ENCODE results near the gene SIRT4. TPM values are rescaled to one million over a fixed set of nuclear protein-coding genes. Genes with fewer than 3 reads are reported as not detected.

The SIRT4 gene
- total and polyA plus RNA-seq, 2 of the 13 experiments (the other 11 are each of a cell fraction or from before 2014, with no cell fraction given), result 3.4 to 5.8 TPM

GRCh38 chr12:120265473-120266179 lies 36.5 kb upstream of the SIRT4 start, which contains the start of gene PXN (continued):
- no peak for TF ChIP-seq PBX2 (CRISPR knock-in tag; IDR thresholded peaks at IDR 0.05)
- TF ChIP-seq ZNF710 (CRISPR knock-in tag; IDR thresholded peaks at IDR 0.05; ENCODE audit: borderline replicate concordance), result no peak
- no peak for TF ChIP-seq KLF11 (CRISPR knock-in tag; IDR thresholded peaks at IDR 0.05)
- peak; percentile 39 for TF ChIP-seq TEAD3 (CRISPR knock-in tag; optimal IDR thresholded peaks at IDR 0.05; ENCODE audit: borderline replicate concordance)
- no peak for TF ChIP-seq GLMP (CRISPR knock-in tag; IDR thresholded peaks at IDR 0.05; ENCODE audit: borderline replicate concordance)
- TF ChIP-seq PAX8 (CRISPR knock-in tag; IDR thresholded peaks at IDR 0.05; ENCODE audit: borderline replicate concordance), result no peak
- peak; percentile 77; the same call in 1 of the 2 replicates for TF ChIP-seq MEIS1 (CRISPR knock-in tag; IDR thresholded peaks at IDR 0.05; ENCODE audit: borderline replicate concordance)
- no peak for TF ChIP-seq ZNF879 (CRISPR knock-in tag; IDR thresholded peaks at IDR 0.05)
- TF ChIP-seq ZFX (CRISPR knock-in tag; IDR thresholded peaks at IDR 0.05; ENCODE audit: low read depth), result peak; percentile 62
- TF ChIP-seq ZNF503 (CRISPR knock-in tag; IDR thresholded peaks at IDR 0.05), result no peak
- no peak for TF ChIP-seq ZNF350 (CRISPR knock-in tag; IDR thresholded peaks at IDR 0.05; ENCODE audit: borderline replicate concordance, low read depth)
- no peak for TF ChIP-seq ATF4 (CRISPR knock-in tag; IDR thresholded peaks at IDR 0.05)
- TF ChIP-seq ZNF775 (CRISPR knock-in tag; IDR thresholded peaks at IDR 0.05; ENCODE audit: borderline replicate concordance), result no peak
- no peak for TF ChIP-seq TSC22D2 (CRISPR knock-in tag; IDR thresholded peaks at IDR 0.05; ENCODE audit: borderline replicate concordance)
- TF ChIP-seq ZSCAN21 (CRISPR knock-in tag; IDR thresholded peaks at IDR 0.05; ENCODE audit: borderline replicate concordance), result no peak
- peak; percentile 51; the same call in 1 of the 2 replicates for TF ChIP-seq BHLHE40 (IDR thresholded peaks at IDR 0.05; ENCODE audit: low read length)
- peak; percentile 65 for TF ChIP-seq YY1 (IDR thresholded peaks at IDR 0.05; ENCODE audit: insufficient read depth, insufficient replicate concordance, low read depth, low read length)
- no peak for TF ChIP-seq CC2D1A (CRISPR knock-in tag; IDR thresholded peaks at IDR 0.05)
- no peak for TF ChIP-seq AHR (CRISPR knock-in tag; IDR thresholded peaks at IDR 0.05)
- TF ChIP-seq RAD51 (IDR thresholded peaks at IDR 0.05; ENCODE audit: borderline replicate concordance), result no peak
- peak; percentile 50; the same call in 1 of the 2 replicates for TF ChIP-seq ZNF556 (CRISPR knock-in tag; IDR thresholded peaks at IDR 0.05; ENCODE audit: borderline replicate concordance)
- TF ChIP-seq ZBTB38 (CRISPR knock-in tag; IDR thresholded peaks at IDR 0.05), result peak; percentile 36; the same call in 1 of the 2 replicates
- TF ChIP-seq PTBP1 (IDR thresholded peaks at IDR 0.05; ENCODE audit: low read depth, low read length, poor library complexity, severe bottlenecking), result no peak

All from HepG2 (cell line).